ENCODE measurements around the gene SYTL1.

DNA sequence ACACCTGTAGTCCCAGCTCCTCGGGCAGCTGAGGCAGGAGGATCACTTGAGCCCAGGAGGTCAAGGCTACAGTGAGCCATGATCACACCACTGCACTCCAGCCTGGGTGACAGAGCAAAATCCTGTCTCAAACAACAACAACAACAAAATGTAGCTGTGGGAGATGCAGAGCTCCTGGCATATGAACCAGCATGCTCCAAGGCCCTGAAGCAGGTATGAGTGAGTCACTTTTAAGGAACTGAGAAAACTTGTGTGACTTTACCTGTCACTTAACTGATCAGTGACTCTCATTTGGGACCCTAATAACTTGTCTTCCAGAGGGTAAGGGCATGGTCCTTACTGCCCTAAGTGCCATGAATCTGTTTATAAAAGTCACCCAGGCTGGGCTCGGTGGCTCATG, 39.2 kb upstream of the SYTL1 start:
- TF ChIP-seq POLR2A (IDR thresholded peaks at IDR 0.05; ENCODE audit: extremely low read depth, insufficient read length), result no peak
- TF ChIP-seq, protein P1, sequence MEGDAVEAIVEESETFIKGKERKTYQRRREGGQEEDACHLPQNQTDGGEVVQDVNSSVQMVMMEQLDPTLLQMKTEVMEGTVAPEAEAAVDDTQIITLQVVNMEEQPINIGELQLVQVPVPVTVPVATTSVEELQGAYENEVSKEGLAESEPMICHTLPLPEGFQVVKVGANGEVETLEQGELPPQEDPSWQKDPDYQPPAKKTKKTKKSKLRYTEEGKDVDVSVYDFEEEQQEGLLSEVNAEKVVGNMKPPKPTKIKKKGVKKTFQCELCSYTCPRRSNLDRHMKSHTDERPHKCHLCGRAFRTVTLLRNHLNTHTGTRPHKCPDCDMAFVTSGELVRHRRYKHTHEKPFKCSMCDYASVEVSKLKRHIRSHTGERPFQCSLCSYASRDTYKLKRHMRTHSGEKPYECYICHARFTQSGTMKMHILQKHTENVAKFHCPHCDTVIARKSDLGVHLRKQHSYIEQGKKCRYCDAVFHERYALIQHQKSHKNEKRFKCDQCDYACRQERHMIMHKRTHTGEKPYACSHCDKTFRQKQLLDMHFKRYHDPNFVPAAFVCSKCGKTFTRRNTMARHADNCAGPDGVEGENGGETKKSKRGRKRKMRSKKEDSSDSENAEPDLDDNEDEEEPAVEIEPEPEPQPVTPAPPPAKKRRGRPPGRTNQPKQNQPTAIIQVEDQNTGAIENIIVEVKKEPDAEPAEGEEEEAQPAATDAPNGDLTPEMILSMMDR (IDR thresholded peaks at IDR 0.05; ENCODE audit: low read depth, low read length), result no peak
